ENCODE results near the gene CISTR.
A peak's percentile ranks its signal among the peaks of the same experiment; 100 is the strongest.
"Not testable (repeated sequence)": the region's sequence is repeated elsewhere in the genome, so short reads cannot be mapped to it uniquely, and the experiment has no call there.

CISTR gene

DNA sequence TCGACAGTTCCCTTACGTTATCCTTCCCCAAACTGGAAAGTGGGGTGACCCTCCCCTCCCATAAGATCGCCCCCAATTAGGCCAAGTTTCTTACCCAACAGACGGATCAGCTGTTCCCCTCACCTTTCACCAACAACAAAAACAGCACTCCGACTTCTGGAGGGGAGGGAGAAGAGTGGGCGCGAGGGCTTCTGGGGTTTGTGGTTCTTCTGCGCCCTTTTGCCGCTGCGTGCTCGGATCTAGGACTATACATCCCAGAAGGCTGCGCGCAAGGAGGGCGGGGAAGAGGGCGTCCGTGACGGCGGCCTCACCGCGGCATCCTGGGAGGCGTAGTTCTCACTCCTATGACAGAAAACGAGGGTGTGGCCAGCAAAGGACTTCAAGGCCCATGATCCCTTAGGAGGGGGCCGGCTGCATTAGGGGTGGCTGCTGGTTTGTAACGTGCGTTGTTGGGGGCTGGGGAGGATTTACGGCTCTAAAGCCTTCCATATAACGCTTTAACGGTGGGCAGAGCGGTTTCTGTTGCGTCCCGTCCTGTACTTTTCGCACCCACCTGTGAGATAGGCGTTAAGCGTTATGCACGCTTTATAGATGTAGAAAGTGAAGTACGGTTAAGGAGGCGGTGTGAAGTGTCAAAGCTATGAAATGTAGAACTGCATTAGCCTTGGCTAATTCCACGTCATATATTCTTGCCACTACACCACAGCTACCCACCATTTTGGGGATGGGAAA, 24.3 kb downstream of the CISTR start, which contains the start of gene CALCOCO1:
Gene CALCOCO1 (minus strand): TSS at position 143 of the 732 bp plus-strand sequence. CDS start 2,210 bp downstream, outside the sequence.
- peak within 1 kb of the TSS; percentile 92 for H3K4me3 ChIP-seq (ENCODE audit: low read depth, low read length)
- DNase-seq (ENCODE audit: low read depth): peak; percentile 93

DNA sequence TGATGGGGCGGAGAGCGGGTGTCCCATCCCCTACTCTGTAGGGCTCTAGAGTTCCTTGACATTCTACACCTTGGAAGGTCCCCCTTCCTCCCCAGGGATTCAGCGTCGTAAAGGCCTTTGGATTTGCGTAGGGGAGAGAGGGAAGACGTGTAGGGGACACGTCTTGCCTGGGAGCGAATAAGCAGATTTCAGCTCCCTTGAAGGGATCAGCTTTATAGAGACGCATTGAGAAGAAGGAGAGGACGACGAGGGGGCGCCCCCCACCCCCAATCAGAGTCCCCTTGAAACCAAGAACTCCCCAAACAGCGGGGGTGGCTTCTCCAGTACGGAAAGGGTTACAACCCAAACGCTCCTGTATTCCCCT, 24.9 kb downstream of the CISTR start:
- peak overlapping the region; percentile 92 for H3K4me3 ChIP-seq (ENCODE audit: low read depth, low read length)
- DNase-seq (ENCODE audit: low read depth): no peak

DNA sequence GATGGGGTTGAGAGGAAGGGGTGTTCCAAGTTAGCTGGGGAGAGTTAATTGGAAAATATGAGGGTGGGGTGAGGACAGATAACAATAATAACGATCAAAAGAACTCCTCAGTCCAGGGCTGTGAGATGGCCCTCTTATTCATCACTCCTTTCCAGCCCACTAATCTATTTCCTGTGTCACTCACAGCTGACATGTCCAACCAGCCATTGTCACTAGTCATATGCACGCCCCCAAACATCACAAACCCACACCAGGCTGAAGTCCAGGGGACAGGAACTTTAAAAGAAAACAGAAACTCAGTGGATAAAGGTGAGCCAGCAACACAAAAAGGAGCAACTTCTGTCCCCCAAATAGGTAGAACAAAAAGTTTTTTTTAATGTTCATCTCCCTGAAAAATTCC, 25.4 kb downstream of the CISTR start:
- no peak for DNase-seq (ENCODE audit: low read depth)
- peak overlapping the region; percentile 92 for H3K4me3 ChIP-seq (ENCODE audit: low read depth, low read length)

DNA sequence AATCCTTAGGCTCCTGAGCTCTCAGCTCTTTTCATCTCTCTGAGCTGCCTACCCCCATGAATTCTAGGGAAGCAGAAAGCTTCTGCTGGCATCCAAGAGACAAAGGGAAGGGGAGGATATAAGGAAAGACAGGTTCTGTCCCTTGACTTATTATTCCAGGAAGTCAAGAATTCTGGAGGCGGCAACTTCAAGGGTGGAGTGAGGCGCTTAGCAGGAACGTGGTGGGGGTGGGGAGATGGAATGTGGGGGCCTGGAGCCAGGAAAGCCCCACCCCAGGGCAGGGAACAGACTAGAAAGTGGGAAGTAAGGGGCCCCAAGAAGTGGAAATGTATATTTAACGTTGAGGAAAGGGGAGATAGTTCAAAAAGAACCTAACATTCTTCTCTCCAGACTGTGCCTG, 26.0 kb downstream of the CISTR start:
- no peak for DNase-seq (ENCODE audit: low read depth)
- H3K4me3 ChIP-seq (ENCODE audit: low read depth, low read length): peak overlapping the region; percentile 92

DNA sequence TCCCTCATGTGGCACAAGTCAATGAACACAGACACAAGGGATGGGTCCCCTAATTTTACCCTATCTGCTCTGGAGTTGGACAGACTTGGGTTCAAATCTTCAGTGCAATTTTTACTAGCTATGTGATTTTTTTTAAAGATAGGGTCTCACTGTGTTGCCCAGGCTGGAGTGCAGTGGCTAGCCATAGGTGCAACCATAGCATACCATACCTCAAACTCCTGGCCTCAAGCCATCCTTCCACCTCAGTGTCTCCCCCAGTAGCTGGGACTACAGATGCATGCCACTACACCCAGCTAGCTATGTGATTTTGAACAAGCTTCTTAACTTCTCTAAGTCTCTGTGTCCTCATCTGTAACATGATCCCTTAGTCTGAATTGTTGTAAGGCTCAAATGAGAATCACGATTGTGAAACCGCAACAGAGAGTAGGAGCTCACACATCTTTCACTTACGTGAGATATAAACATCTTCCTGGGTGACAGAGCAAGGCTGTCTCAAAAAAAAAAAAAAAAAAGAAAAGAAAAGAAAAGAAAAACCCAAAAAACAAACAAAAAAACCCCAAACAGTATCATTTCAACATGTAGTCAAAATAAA, 29.2 kb downstream of the CISTR start:
- no peak overlapping the region for H3K4me3 ChIP-seq (ENCODE audit: low read depth, low read length)
- no peak for DNase-seq (ENCODE audit: low read depth)

DNA sequence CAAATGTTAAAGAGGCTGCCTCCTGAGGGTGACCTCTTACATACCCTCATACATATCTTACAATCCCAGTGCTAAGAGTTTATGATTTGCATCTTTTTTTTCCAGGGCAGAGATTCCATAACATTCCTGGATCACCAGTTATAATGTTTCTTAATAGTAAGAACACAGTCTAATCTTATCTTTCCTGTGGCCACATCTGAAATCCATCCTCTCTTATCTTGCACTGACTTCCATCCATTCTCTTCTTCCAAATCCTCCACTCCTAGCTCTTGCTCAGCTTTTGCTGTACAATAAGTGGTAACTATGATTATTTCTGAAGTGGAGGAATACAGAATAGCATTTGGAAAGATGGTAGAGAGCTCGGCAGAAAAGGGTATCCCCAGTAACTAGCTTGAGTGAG, 30.8 kb downstream of the CISTR start:
- no peak for DNase-seq (ENCODE audit: low read depth)

DNA sequence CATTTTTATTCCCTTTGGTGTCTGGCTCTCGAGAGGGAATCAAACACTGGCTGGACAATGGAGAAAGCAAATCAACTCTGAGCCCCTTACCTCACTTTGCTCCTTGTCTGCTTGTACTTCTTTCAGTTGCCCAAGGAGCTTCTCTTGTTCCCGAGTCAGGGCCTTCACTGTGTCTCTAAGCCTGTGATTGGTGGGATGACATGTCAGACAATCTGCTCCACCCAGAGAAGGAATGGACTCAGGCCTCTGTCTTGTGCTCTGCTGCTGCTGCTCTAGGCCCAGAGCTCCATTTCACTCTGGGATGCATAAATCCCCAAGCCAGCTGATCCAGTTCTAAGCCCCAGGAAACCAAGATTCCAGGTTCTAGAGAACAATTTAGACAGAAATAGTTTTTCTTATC, 32.1 kb downstream of the CISTR start:
- H3K4me3 ChIP-seq (ENCODE audit: low read depth, low read length): no peak overlapping the region
- DNase-seq (ENCODE audit: low read depth): no peak

More for the DNA sequence above, 30.8 kb downstream of the CISTR start:
- H3K4me3 ChIP-seq (ENCODE audit: low read depth, low read length): no peak overlapping the region

DNA sequence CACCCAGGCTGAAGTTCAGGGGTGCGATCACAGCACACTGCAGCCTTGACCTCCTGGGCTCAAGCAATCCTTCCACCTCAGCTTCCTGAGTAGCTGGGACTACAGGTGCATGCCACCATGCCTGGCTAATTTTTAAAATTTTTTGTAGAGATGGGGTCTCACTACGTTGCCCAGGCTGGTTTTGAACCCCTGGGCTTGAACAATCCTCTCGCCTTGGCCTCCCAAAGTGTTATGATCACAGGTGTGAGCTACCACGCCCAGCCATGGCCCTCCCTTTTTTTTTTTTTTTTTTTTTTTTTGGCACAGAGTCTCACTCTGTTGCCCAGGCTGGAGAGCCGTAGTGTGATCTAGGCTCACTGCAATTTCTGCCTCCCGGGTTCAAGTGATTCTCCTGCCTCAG, 33.2 kb downstream of the CISTR start:
- not testable (repeated sequence) for DNase-seq (ENCODE audit: low read depth)

DNA sequence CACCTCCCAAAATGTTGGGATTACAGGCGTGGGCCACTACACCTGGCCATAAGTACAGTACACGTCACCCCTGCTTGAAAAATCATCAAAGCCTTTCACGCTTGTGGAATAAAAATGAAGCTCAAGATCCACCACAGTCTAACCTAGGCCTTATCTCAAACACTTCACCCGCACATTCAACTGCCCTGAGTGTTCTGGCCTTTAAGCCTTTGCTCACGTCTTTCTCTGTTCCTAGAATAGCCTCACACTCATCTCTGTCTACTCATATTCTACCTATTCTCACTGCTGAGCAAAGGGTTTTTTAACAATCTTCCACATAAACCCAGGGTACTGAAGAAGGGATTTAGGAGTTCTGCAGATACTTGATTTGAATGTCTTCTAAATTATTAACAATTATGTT, 34.5 kb downstream of the CISTR start:
- no peak overlapping the region for H3K4me3 ChIP-seq (ENCODE audit: low read depth, low read length)
- DNase-seq (ENCODE audit: low read depth): no peak

More for the DNA sequence above, 33.2 kb downstream of the CISTR start:
- not testable (repeated sequence) for H3K4me3 ChIP-seq (ENCODE audit: low read depth, low read length)

DNA sequence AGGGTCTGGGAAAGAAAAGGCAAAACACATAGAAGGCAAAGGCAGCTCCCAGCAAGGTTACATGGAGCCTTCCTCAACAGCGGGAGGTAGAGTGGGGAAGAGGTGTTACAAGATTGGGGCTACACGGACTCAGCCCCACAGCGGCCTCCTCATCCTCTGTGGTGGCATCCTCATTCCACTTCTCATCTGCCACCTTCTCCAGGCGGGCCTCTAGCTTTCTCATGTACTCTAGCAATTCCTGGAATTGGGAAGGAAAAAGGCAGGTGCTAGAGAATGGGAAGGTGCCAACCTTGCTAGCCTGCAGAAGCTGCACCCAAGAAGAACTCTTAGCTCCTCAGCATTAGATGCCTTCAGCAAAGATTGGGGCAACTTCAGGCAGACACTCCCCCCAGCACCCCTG, 37.8 kb downstream of the CISTR start:
- no peak overlapping the region for H3K4me3 ChIP-seq (ENCODE audit: low read depth, low read length)
- no peak for DNase-seq (ENCODE audit: low read depth)

DNA sequence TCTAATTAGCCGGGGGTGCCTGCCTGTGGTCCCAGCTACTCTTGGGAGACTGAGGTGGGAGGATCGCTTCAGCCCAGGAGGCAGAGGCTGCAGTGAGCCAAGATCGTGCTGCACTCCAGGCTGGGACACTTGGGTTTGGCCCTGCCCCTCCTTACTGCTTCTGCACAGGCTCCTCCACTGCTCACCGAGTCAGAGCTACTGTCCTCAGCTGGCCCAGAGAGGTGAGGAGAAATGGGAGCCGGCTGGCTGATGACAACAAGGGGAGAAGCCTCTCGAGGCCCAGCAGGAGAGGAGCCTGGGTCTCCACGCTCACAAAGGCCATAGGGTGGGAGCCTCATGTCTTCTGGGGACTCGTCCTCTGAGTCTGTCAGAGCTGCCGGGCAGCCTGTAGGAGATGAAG, 38.3 kb downstream of the CISTR start:
- no peak for DNase-seq (ENCODE audit: low read depth)
- H3K4me3 ChIP-seq (ENCODE audit: low read depth, low read length): no peak overlapping the region

DNA sequence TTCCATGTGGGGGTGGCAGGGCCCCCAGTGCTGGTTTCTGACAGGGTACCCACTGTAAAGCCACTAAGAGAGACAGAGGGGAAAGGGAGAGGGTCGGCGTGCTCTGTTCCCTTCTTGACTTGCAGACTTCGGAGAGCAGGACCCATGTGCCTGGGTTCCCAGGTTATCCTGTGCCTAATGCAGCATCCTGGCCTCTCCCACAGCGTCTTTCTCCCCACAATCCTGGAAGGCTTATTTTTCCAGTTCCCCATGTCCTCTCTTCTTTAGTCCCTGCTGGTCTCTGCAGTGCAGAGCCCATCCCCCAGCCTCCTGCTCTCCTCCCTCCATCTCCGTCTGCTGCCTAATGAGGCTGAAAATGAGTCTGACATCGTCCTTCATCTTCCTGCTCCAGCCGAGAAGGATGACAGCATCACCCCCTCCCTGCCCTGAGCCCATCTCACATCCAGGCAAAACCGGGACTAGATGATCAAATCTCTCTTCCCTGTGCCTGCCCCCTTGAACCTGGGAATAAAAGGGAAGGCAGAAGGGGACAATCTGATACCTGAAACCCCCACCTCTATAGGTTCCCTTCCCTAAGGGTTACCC, 39.6 kb downstream of the CISTR start:
- DNase-seq (ENCODE audit: low read depth): no peak
- H3K4me3 ChIP-seq (ENCODE audit: low read depth, low read length): no peak overlapping the region

DNA sequence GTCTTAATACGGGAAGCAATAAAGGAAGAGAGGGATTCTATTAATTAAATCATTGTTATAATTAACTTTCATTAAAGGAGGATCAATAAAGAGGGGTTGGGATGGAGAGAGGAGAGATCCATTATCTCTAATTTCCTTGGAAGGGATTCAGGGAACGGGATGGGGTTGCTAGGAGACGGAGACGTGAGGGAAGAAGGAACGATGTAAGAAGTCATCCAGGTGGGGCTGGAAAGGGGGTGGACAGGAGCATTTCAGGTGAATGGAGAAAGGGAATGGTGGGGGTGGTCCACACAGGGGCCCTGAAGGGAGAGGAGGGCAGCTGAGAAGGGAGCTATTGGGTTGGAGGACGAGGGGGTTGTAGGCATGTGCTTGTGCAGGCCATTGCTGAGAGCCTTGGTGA, 41.7 kb downstream of the CISTR start:
- no peak for DNase-seq (ENCODE audit: low read depth)
- H3K4me3 ChIP-seq (ENCODE audit: low read depth, low read length): no peak overlapping the region

DNA sequence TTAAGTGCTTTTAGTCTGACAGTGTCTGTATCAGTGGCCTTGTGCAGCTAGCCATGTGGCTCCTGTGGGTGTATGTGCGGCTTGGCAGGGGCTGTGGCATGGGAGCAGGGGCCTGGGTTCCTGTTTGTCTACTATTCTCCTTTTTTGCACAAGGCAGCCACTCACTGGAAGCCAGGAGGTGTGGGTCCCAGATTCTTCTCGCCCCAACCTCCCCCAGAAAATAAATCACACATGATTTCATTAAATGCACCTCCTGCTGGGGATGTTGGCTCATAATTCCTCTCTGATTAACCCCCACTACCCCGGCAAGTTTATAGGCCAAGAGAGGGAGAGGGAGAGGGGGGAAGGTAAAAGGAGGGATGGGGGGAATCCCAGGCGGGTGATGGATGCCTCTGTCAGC, 42.1 kb downstream of the CISTR start:
- H3K4me3 ChIP-seq (ENCODE audit: low read depth, low read length): no peak overlapping the region
- no peak for DNase-seq (ENCODE audit: low read depth)

DNA sequence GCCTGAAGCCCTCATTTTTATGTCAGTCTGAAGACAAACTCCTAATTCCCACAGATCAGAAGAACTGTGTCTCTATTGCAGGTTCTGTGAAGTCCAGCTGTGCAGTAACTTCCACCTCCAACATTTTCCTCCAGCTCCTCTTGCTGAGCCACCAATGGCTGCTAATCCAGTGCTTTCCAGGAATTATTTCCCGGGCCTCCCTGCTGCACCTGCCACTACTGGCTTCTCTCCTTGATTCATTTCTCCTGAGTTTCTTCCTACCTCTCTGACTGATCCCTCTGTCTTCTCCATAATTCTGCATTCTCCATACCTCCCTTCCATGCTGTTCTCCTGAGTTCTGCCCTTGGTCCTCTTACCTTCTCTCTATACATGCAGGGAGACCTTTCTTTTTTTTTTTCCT, 45.7 kb downstream of the CISTR start:
- no peak for DNase-seq (ENCODE audit: low read depth)

DNA sequence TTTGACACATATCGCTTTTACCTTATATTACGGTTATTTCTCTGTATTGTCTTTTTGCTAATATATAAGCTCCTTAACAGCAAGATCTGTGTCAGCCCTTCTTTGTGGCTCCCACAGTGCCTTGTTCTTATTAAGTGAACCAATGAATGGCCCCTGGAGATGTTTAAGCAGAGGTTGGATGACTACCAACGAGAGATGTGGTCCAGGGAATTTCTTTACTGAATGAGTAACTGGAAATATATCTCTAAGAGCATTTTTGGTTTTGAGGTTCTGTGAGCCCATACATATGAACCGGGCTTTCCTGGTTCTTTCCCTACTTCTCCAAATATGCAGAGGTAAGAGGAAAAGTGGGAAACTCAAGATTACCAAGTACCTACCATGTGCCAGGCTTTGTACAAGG, 48.0 kb downstream of the CISTR start:
- H3K4me3 ChIP-seq (ENCODE audit: low read depth, low read length): no peak overlapping the region
- no peak for DNase-seq (ENCODE audit: low read depth)

More for the DNA sequence above, 45.7 kb downstream of the CISTR start:
- no peak overlapping the region for H3K4me3 ChIP-seq (ENCODE audit: low read depth, low read length)

DNA sequence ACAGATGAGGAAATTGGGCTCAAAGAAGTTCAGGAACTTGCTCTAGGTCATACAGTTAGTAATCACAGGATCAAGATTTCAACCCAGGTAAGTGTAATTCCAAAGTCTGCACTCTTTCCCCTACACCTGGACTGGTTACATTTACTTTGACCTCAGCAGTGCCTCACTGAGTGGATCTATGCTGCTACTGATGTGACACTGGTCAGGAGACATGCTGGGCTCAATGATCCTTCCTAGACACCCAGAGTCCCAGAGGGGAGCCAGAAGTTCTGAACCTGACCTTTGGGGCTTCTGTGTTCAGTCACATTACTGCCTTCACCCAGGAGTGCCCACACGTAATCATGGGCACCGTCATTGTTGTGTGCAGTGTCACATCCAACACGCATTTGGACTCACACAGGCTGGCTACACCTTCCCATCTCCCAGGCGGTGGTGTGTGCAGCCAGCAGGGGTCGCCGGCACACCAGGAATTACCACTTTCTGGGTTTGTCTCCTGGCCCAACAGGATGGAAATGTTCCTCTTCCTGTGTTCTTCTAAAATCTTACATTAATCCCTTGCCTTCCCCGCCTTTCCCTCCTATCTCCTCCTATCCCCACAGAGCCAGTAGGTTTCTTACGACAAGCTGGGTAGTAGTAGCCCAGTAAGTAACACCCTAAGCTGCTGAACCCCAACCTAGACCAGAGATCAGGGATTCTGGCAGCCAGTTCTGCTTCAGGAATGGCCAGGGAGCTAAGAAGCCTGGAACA, 50.1 kb downstream of the CISTR start:
- H3K4me3 ChIP-seq (ENCODE audit: low read depth, low read length): no peak overlapping the region
- no peak for DNase-seq (ENCODE audit: low read depth)

DNA sequence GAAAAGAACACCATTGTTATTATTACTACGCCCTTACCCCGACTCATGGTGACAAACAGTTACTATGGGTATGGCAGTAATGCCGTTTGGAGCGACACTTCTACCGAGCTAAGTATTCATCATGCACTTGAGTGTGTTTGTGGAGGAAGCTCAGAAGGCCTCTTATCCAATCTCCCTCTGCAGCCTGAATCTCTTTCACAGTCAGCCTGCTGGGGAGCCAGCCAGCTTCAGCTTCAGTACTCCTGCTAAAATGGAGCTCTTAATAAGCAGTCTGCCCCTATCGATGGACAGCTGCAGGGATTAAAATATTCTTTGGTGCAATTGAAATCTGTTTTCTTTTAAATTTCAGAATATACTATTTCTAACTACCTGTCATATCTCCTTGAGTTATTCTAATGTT, 51.2 kb downstream of the CISTR start:
- no peak for DNase-seq (ENCODE audit: low read depth)
- H3K4me3 ChIP-seq (ENCODE audit: low read depth, low read length): no peak overlapping the region

DNA sequence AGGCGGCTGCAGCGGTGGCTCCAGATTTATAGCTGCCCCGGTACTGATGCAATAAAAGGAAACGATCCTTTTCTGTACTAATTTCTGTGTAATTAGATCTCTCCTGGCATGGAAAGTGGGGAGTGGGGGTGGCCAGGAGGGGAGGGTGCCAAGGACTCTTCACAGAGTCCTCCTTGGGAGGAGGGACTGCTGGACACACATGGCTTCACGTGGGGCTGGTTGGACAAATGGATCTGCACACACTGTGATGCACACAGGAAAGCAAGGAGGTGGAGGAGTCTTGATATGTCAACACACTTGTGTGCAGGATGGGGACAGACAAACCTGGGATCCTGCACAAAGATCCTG, 52.1 kb downstream of the CISTR start:
- no peak for DNase-seq (ENCODE audit: low read depth)
- no peak overlapping the region for H3K4me3 ChIP-seq (ENCODE audit: low read depth, low read length)

DNA sequence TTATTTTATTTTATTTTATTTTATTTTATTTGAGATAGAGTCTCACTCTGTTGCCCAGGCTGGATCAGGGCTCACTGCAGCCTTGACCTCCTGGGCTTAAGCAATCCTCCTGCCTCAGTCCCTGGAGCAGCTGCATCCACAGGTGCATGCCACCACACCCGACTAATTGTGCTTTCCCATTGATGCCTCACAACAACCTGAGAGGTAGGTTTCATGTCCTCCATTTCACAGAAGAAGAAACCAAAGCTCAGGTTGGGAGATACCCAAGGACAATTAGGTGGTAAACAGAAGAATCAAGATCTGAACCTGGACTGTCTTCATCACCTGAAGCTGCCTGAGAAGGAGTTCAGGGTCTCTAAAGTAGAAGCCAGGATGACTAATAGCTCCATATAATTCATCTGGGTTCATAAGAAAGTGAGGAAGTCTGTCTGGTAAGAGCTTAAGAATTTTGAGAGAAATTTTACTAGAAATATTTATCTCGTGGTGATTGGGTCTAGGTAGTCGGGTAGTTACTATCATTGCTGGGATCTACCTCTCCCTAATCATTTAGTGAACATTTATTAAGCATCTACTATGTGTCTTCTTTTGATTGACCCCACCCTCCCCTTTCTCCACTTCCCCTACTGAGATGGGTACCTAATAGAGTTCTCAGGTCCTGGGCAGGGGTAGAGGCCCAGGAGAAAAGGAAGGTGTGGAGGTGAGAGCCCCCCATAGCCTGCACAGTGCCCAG, 52.7 kb downstream of the CISTR start:
- no peak for DNase-seq (ENCODE audit: low read depth)
- no peak overlapping the region for H3K4me3 ChIP-seq (ENCODE audit: low read depth, low read length)
